Activated CD4-positive, CD25-positive, alpha-beta regulatory T cell treated with anti-CD3 and anti-CD28 coated beads, Interleukin-2, amount 50 U/mL, for 72 hours (primary cell): ENCODE data around the gene VAPB.

Source experiments
- DNase-seq: peaks from one replicate; pipeline ENCODE4 v3.0.0; 2021

Gene VAPB

GRCh38 chr20:58438970-58439808 is 50.2 kb downstream of the VAPB start:
- DNase-seq = no peak

DNA sequence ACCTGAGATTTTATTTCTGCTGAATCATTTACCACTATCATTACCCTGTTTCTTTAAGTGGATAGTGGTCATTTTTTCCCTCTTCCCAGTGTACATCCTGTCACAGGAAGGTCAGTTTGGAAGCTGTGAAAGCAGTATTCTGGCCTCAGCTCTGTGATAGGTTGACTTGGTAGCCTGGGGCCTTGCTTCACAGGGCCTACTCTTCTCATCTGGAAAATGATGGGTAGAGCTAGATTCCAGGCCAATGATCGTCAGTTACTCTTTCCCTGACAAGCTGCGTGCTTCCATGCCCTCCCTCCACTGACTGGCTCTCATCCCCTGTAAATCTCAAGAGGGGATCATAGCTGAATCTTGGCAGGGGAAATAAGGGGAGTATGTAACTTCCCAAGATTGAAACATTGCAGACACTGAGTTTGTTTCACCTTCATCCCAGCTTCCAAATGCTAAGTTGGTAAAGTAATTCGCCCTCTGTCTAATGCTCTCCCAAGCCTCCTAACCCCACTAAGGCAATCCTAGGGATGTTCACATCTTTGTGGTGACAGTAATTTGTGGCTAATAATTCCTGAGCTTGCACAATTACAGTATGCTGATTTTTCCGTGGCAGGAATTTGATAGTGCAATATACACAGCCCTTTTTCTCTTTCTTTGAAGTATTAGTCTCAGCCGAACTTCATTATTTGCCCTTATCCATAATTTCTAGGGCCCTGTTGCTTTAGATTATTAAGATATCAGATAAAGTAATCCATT is 51.2 kb downstream of the VAPB start:
- DNase-seq = no peak

DNA sequence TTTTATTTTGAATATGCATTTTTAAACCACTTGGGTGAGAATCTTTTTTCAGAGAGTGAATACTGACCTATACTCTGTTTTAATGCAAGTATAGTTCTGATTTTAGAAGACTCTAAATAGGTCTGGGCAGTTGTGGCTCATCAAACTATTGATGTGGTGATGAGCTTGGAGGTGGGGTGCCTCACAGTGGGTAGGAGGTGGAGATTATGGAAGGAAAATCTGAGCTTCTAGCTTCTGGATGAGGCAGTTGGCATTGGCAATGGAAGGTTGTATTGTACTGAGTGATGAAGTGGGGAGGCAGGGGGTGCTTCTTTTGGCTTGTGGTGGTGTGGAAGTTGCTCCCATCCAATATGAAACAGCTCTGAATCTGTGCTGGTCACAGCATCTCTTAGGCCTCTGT is 52.7 kb downstream of the VAPB start:
- DNase-seq = no peak

DNA sequence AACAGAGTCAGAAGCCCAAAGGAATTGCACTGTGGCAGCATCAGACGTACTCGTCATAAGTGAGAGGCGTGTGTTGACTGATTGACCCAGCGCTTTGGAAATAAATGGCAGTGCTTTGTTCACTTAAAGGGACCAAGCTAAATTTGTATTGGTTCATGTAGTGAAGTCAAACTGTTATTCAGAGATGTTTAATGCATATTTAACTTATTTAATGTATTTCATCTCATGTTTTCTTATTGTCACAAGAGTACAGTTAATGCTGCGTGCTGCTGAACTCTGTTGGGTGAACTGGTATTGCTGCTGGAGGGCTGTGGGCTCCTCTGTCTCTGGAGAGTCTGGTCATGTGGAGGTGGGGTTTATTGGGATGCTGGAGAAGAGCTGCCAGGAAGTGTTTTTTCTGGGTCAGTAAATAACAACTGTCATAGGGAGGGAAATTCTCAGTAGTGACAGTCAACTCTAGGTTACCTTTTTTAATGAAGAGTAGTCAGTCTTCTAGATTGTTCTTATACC is 55.8 kb downstream of the VAPB start:
- DNase-seq = no peak

- no peak for DNase-seq
These were observed 57.4 kb downstream of the VAPB start for GRCh38 chr20:58446264-58446959.

DNA sequence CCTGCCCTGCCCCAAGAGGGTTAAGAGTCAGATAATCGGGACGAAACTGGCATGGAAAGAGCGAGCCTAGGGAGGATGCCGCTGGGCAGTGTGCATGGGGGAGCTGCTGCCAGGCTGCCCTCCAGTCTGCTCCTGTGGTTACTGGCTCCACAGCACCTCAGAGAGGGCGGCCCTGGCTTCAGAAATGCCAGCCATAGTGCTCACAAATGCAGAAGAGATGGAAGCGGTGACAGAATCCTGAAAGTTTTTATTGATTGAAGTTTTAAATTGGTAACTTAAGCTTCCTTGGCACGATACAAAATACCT is 57.9 kb downstream of the VAPB start:
- no peak for DNase-seq

GRCh38 chr20:58447511-58448391 is 58.7 kb downstream of the VAPB start:
- DNase-seq = no peak

GRCh38 chr20:58448958-58449357 is 59.9 kb downstream of the VAPB start:
- no peak for DNase-seq

GRCh38 chr20:58449681-58450221 is 60.7 kb downstream of the VAPB start:
- DNase-seq = no peak

- no peak for DNase-seq
These were observed 61.2 kb downstream of the VAPB start for GRCh38 chr20:58450254-58450653.

DNA sequence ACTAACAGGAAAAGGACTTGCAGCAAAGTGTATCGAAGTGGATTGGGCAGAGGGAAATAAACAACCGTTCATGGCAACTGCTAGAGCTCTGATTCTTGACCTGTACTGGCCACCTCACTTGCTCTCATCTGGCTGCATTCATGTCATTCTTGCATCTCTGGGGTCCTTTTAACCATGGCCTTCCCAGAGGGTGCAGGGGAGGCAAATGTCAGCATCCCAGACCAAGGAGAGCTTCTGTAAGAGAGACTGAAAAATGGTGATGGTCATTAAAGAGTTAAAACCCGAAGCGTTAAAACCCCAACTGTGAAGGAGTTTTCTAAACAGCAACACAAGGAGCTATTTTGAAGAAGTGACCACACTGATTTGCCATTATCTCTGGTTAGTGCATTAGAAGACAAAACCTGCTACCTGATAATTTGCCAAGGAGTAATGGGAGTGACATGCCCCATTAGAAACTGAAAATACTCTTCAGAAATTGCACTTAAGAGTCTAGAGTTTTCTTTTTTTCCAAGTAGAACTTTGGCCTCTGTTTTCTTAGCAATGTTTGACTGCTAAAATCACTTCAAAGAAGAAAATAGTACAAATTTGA is 63.7 kb downstream of the VAPB start:
- DNase-seq = no peak

- DNase-seq = no peak
These were observed 64.4 kb downstream of the VAPB start for GRCh38 chr20:58453391-58453790.

DNA sequence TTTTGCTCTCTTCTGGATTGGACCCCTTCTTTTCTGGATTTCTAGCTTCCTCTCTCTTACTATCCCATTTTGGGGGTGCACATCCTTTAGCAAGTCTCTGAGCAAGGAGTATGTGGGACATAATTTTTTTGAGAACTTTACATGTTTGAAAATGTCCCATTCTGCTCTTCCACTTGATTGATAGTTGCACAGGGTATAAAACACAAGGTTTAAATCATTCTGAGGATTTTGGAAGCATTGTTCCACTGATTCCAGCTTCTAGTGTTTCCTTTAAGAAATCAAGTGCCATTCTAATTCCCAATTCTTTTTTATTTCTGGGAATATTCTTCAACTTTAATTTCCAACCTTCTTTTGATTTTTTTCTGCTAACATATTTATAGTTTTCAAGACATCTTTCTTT is 65.4 kb downstream of the VAPB start:
- DNase-seq = no peak

DNA sequence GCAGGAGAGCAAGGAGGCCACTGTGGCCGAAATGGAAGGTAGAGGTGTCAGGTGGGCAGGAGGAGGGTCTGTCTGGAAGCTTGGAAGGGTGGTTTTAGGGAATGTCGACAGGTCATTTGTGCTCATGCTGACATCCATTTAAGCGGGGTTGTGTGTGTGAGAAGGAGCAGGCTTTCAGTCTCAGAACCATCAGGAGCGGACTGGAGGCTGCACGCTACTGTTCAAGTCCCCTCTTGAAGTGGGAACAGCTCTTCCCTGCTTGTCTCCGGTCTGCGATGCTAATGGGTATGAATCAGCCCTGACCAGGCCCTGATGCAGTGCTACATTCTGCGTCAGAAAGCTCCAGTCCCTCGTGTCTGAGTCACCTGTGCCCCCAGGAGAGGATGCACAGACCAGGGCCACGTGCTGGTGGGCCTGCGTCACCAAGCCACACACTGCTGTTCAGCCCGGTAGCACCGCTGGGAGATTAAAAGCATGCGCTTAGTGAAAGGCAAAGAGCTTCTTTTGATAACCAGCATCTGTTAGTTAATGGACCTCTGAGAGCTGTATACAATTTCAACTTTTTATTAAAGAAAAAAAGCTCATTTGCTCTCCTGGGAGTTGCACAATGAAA is 68.2 kb downstream of the VAPB start:
- no peak for DNase-seq

DNA sequence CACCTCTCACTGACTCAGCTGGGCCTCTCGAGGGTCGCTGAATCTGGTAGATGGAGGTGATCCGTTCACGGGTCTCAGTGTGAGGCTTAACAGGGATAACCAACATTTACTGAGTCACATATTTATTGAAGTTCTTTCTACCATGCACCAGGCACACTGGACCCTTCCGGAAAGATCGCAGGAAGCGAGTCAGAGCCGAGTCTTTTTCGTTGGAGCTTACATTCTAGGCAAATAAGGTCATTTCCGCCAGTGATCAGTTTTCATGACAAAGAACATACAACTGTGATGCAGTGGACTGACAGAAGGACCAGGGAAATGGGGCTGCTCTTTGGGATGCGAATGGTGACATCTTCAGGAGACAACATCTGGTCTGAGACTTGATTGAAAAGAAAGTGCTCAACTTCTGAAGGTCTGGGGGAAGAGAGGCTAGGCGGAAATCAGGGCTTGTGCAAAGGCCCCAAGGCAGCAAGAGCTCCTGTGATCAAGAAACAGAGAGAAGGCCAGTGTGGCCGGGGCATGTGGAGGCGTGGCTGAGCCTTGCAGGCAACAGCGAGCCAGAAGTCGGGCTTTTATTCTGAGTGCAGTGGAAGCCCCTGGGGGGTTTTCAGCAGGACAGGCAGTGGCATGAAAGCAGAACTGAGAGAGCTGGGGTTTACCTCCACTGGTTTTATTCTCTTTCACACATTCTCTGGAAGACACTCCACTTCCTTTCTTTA is 69.5 kb downstream of the VAPB start:
- DNase-seq = no peak

DNA sequence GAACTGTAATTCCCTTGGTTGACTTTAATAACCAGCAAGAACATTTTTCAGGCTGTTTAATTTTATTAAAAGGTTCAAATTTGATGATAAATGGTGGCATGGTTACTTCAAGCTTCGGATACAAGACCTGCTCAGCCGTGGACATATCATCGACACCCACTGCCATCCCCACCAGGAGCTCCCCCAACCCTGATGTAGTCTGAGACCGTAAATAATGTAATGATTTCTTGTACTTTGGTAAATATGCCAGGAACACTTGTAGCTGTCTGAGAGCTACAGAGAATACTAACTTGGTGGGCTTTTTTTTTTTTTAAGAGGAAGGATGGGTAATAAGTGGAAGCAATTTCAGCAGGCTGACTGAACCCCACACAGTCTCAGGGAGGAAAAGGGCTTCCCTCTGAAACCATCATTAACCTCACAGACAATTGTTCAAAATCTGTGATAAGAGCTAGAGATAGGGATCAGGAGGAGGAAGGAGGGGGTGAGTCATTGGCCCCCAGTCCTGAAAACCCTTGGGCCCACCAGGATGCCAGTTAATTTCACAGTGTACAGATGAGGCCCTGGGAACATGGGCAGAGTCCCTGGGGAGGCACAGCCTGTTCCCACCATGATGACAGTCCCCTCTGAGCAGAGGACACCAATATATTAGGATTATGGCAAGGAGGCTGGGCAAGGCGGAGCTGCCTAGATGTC is 70.2 kb downstream of the VAPB start:
- DNase-seq = no peak

DNA sequence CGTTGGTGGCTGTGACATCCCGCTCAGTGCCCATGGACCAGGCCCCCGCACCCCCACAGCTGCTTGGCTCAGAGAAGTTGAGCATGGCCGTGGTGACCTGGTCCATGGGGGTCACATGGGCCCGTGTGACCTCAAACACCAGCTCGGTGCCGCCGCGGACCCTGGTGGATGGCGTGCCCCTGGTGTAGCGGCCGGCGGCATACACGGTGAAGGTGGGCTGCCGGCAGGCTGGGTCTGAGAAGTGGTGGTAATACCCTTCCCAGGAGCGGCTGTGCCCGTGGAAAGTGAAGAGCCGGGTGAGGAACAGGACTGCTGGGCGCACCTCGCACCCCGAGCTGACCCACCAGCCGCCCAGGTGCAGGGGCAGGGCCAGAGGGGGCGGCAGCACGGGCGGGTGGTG is 72.1 kb downstream of the VAPB start:
- DNase-seq = no peak

- DNase-seq = no peak
These were observed 72.9 kb downstream of the VAPB start for GRCh38 chr20:58461899-58462298.

GRCh38 chr20:58463256-58463655 is 74.2 kb downstream of the VAPB start:
- DNase-seq = no peak

DNA sequence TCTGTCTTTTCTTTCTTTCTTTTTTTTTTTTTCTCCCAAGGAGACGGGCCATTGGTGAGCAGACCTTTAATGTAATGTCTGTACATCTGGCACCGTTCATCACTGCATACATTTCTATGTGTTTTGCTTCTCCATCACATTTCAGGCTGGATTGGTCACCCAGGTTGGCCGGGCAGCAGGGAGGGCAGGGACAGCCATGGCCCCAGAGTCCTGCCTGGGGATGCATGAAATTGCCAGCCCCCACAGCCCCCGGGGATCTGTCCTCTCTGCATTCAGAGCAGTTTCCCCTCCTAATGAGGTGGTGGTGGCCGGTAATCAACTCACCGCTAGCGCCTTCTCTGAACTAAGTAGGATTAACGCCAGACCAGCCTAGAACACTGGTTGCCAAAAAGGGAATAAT is 75.8 kb downstream of the VAPB start:
- no peak for DNase-seq
